Nephron (organoid): Measurements from ENCODE around the gene SLC25A20.

Experiments used
- H3K27ac Mint-ChIP-seq, 3 experiments: 2 replicates each; pipeline ENCODE4 v1.8.0; 2020; ENCODE audit warnings: mixed read lengths in 3 of 3, mild to moderate bottlenecking in 2 of 3, moderate library complexity in 1 of 3
- H3K27me3 Mint-ChIP-seq: 2 replicates; pipeline ENCODE4 v1.8.0; 2021; ENCODE audit warnings: low read depth, mild to moderate bottlenecking, moderate library complexity, mixed read lengths
- H3K36me3 Mint-ChIP-seq: 2 replicates; pipeline ENCODE4 v1.8.0; 2020; ENCODE audit warnings: low read depth, mixed read lengths
- H3K4me1 Mint-ChIP-seq: 2 replicates; pipeline ENCODE4 v1.8.0; 2020; ENCODE audit warnings: mixed read lengths
- H3K4me3 Mint-ChIP-seq, 3 experiments: 2 replicates each; pipeline ENCODE4 v1.8.0; 2020; ENCODE audit warnings: mild to moderate bottlenecking in 3 of 3, mixed read lengths in 3 of 3, moderate library complexity in 2 of 3
- H3K9me3 Mint-ChIP-seq: 2 replicates; pipeline ENCODE4 v1.8.0; 2020; ENCODE audit warnings: mixed read lengths
- CTCF ChIP-seq, 3 experiments: fragments of 200-600 bp; sonication (generic); IDR thresholded peaks; one replicate each; pipeline ENCODE4 v1.5.0; 2021; ENCODE audit warnings: antibody characterized with exemption in 3 of 3; ENCODE audit not compliant: unreplicated experiment in 3 of 3

The SLC25A20 gene

GRCh38 chr3:48928679-48929078 lies 30.0 kb upstream of the SLC25A20 start:
- Mint-ChIP-seq H3K4me3 (no peak overlapping the region), H3K27ac (no peak overlapping the region), H3K9me3 (no peaks in the 10 kb centered on the region), H3K36me3 (peaks cover 63% of the 10 kb centered on the region), H3K27me3 (no peaks in the 10 kb centered on the region), H3K4me1 (peaks cover 21% of the 10 kb centered on the region)
- TF ChIP-seq CTCF (IDR thresholded peaks at IDR 0.05; ENCODE audit: unreplicated experiment in 3 of 3): no peak

GRCh38 chr3:48927928-48928327 lies 29.2 kb upstream of the SLC25A20 start:
- peaks cover 21% of the 10 kb centered on the region for H3K4me1 Mint-ChIP-seq
- H3K4me3 Mint-ChIP-seq: no peak overlapping the region
- no peaks in the 10 kb centered on the region for H3K9me3 Mint-ChIP-seq
- H3K27me3 Mint-ChIP-seq: no peaks in the 10 kb centered on the region
- H3K27ac Mint-ChIP-seq: no peak overlapping the region
- H3K36me3 Mint-ChIP-seq: peaks cover 60% of the 10 kb centered on the region
- no peak for TF ChIP-seq CTCF (IDR thresholded peaks at IDR 0.05; ENCODE audit: unreplicated experiment in 3 of 3)

- no peaks in the 10 kb centered on the region for H3K27me3 Mint-ChIP-seq
- TF ChIP-seq CTCF (IDR thresholded peaks at IDR 0.05; ENCODE audit: unreplicated experiment in 3 of 3): no peak
- no peak overlapping the region for H3K27ac Mint-ChIP-seq
- peaks cover 51% of the 10 kb centered on the region for H3K36me3 Mint-ChIP-seq
- no peaks in the 10 kb centered on the region for H3K9me3 Mint-ChIP-seq
- peaks cover 21% of the 10 kb centered on the region for H3K4me1 Mint-ChIP-seq
- no peak overlapping the region for H3K4me3 Mint-ChIP-seq
These were observed 28.0 kb upstream of the SLC25A20 start for GRCh38 chr3:48926425-48927392.

- H3K27me3 Mint-ChIP-seq: no peaks in the 10 kb centered on the region
- peaks cover 14% of the 10 kb centered on the region for H3K4me1 Mint-ChIP-seq
- TF ChIP-seq CTCF (IDR thresholded peaks at IDR 0.05; ENCODE audit: unreplicated experiment in 3 of 3): no peak
- peak overlapping the region; percentile 91 to 97 (median 91) for H3K4me3 Mint-ChIP-seq
- peaks cover 9% of the 10 kb centered on the region for H3K36me3 Mint-ChIP-seq
- peak overlapping the region; percentile 94 to 99 (median 98) for H3K27ac Mint-ChIP-seq
- H3K9me3 Mint-ChIP-seq: no peaks in the 10 kb centered on the region
These were observed 20.8 kb upstream of the SLC25A20 start for GRCh38 chr3:48919215-48920138.

GRCh38 chr3:48918388-48919214 lies 19.9 kb upstream of the SLC25A20 start, which contains the start of gene ARIH2:
ARIH2 (plus strand) TSS chr3:48918842; CDS start chr3:48927559, 8,717 bp downstream.
- H3K4me1 Mint-ChIP-seq: peaks cover 14% of the 10 kb centered on the region
- peak within 1 kb of the TSS; percentile 98 to 99 (median 99) for H3K27ac Mint-ChIP-seq
- TF ChIP-seq CTCF (IDR thresholded peaks at IDR 0.05; ENCODE audit: unreplicated experiment in 3 of 3): peak in 1 of 3 experiments; percentile 22
- H3K9me3 Mint-ChIP-seq: no peaks in the 10 kb centered on the region
- peaks cover 5% of the 10 kb centered on the region for H3K36me3 Mint-ChIP-seq
- H3K27me3 Mint-ChIP-seq: no peaks in the 10 kb centered on the region
- H3K4me3 Mint-ChIP-seq: peak within 1 kb of the TSS; percentile 93 to 99 (median 97)
